Left lung (tissue), 10 donors: Measurements from ENCODE around the gene ADAP1. TPM values are rescaled to one million over a fixed set of nuclear protein-coding genes. Genes with fewer than 3 reads are reported as not detected.

Source experiments
- ATAC-seq: fragments of 200-7000 bp; cut with Tn5 transposase; one replicate; pipeline ENCODE4 v1.9.1; 2020; ENCODE audit warnings: moderate library complexity
- DNase-seq, 4 donors: peaks; one replicate each; pipeline ENCODE4 v3.0.0-alpha.2; 2013 to 2020
- H3K27ac ChIP-seq, 2 donors: fragments of 200-600 bp; sonication (generic) in 1 of 2; one replicate each; pipeline versions ENCODE4 v1.5.0 to v1.8.0; 2020 to 2021
- H3K27me3 ChIP-seq, 2 donors: fragments of 200-600 bp; sonication (generic) in 1 of 2; one replicate each; pipeline versions ENCODE4 v1.5.0 to v1.8.0; 2020 to 2021
- H3K36me3 ChIP-seq, 2 donors: fragments of 200-600 bp; sonication (generic) in 1 of 2; one replicate each; pipeline versions ENCODE4 v1.5.0 to v1.8.0; 2020 to 2021
- H3K4me1 ChIP-seq, 2 donors: fragments of 200-600 bp; one replicate each; pipeline ENCODE4 v1.8.0; 2021
- H3K4me3 ChIP-seq, 2 donors: fragments of 200-600 bp; sonication (generic) in 1 of 2; one replicate each; pipeline versions ENCODE4 v1.5.0 to v1.8.0; 2020 to 2021; ENCODE audit warnings: mild to moderate bottlenecking in 1 of 2
- H3K9me3 ChIP-seq, 2 donors: fragments of 200-600 bp; sonication (generic) in 1 of 2; one replicate each; pipeline versions ENCODE4 v1.5.0 to v1.8.0; 2020 to 2021
- CTCF ChIP-seq, 2 donors: fragments of 200-600 bp; sonication (generic) in 1 of 2; IDR thresholded peaks; one replicate each; pipeline versions ENCODE4 v1.5.0 to v1.8.0; 2021; ENCODE audit warnings: antibody characterized with exemption in 2 of 2
- intact Hi-C, 2 donors: fragments of 100-400 bp; cut with DNase I; formaldehyde crosslinking; loops; one replicate each; pipeline versions ENCODE4 v1.11.2 to v1.14.2; 2022
- polyA plus RNA-seq, 6 donors: library from polyadenylated mRNA; unstranded; fragments of 120-200 nt; gene quantifications; one replicate each; pipeline ENCODE4 v1.2.1, GENCODE V29; 2013; ENCODE audit not compliant: insufficient read length in 6 of 6
- total RNA-seq, 2 donors: library from RNA; stranded (reverse); fragmentation: NEBNext Ultra II Directional; extraction: Animal tissue kit (Norgen Biotek cat#: 25700); gene quantifications; one replicate each; pipeline ENCODE4 v1.2.1, GENCODE V29; 2021
- donor health status: DM: no; HTN: yes; CAD: no.
- donor health status: DM: no; HTN: no; CAD: no.

ADAP1 gene
- total and polyA plus RNA-seq, 8 donors, result 5.1 to 35.1 (median 8.5) TPM

GRCh38 chr7:979886-980571 lies 25.5 kb upstream of the ADAP1 start:
- DNase-seq (no peak), ATAC-seq (no peak)
- intact Hi-C loops, result no loop called here
- H3K4me1 ChIP-seq, result peaks cover 0 to 6% of the 10 kb centered on the region in 2 donors
- no peak overlapping the region for H3K4me3 ChIP-seq
- H3K27ac ChIP-seq, result no peak overlapping the region
- H3K27me3 ChIP-seq, result peaks cover 0 to 33% of the 10 kb centered on the region in 2 donors
- H3K36me3 ChIP-seq, result no peaks in the 10 kb centered on the region
- H3K9me3 ChIP-seq, result no peaks in the 10 kb centered on the region
- TF ChIP-seq CTCF (IDR thresholded peaks at IDR 0.05), result no peak

- Histone ChIP-seq H3K4me3 (no peak overlapping the region), H3K27me3 (peaks cover 0 to 24% of the 10 kb centered on the region in 2 donors), H3K36me3 (no peaks in the 10 kb centered on the region), H3K27ac (no peak overlapping the region), H3K9me3 (no peaks in the 10 kb centered on the region), H3K4me1 (peaks cover 3 to 10% of the 10 kb centered on the region in 2 donors)
- DNase-seq (no peak), ATAC-seq (no peak)
- intact Hi-C loops, result no loop called here
- no peak for TF ChIP-seq CTCF (IDR thresholded peaks at IDR 0.05)
Observed at GRCh38 chr7:979151-979550, 24.7 kb upstream of the ADAP1 start.

- intact Hi-C loops, result no loop called here
- DNase-seq (peak in 1 of 4 donors; percentile 80), ATAC-seq (no peak)
- H3K4me1 ChIP-seq, result peaks cover 9 to 16% of the 10 kb centered on the region in 2 donors
- TF ChIP-seq CTCF (IDR thresholded peaks at IDR 0.05), result no peak
- peaks cover 0 to 18% of the 10 kb centered on the region in 2 donors for H3K27me3 ChIP-seq
- no peak overlapping the region for H3K27ac ChIP-seq
- H3K36me3 ChIP-seq, result no peaks in the 10 kb centered on the region
- no peak overlapping the region for H3K4me3 ChIP-seq
- H3K9me3 ChIP-seq, result no peaks in the 10 kb centered on the region
Observed at GRCh38 chr7:978416-979091, 24.1 kb upstream of the ADAP1 start.

GRCh38 chr7:978049-978346 lies 23.5 kb upstream of the ADAP1 start:
- ATAC-seq, result no peak
- intact Hi-C loops, result no loop called here
- no peak for TF ChIP-seq CTCF (IDR thresholded peaks at IDR 0.05)
- no peak overlapping the region for H3K27ac ChIP-seq
- H3K27me3 ChIP-seq, result peaks cover 0 to 13% of the 10 kb centered on the region in 2 donors
- H3K4me1 ChIP-seq, result peaks cover 14 to 22% of the 10 kb centered on the region in 2 donors
- peaks cover 0 to 2% of the 10 kb centered on the region in 2 donors for H3K36me3 ChIP-seq
- H3K4me3 ChIP-seq, result no peak overlapping the region
- DNase-seq, result no peak
- H3K9me3 ChIP-seq, result no peaks in the 10 kb centered on the region

- intact Hi-C loops, result no loop called here
- ATAC-seq, result no peak
Observed at GRCh38 chr7:977326-978048, 23.0 kb upstream of the ADAP1 start.

More at GRCh38 chr7:977326-978048, 23.0 kb upstream of the ADAP1 start:
- no peak overlapping the region for H3K4me3 ChIP-seq
- H3K9me3 ChIP-seq, result no peaks in the 10 kb centered on the region
- no peak for TF ChIP-seq CTCF (IDR thresholded peaks at IDR 0.05)
- DNase-seq, result peak in 2 of 4 donors; percentile 50 to 71
- H3K27ac ChIP-seq, result no peak overlapping the region
- peaks cover 2 to 7% of the 10 kb centered on the region in 2 donors for H3K36me3 ChIP-seq
- H3K4me1 ChIP-seq, result peaks cover 17 to 27% of the 10 kb centered on the region in 2 donors
- peaks cover 0 to 8% of the 10 kb centered on the region in 2 donors for H3K27me3 ChIP-seq
